ENCODE measurements around the gene XKR3. TPM values are rescaled to one million over a fixed set of nuclear protein-coding genes. Genes with fewer than 3 reads are reported as not detected.

Gene XKR3
- total and polyA plus RNA-seq, 2 experiments from 2014 or later: 0.33 to 0.98 TPM

GRCh38 chr22:16806401-16806800 is 18.8 kb downstream of the XKR3 start:
- Histone ChIP-seq H3K36me3 (replicated peaks; ENCODE audit: insufficient read depth, low read depth) (no peaks in the 10 kb centered on the region), H2AFZ (no peak overlapping the region), H3K27me3 (no peaks in the 10 kb centered on the region), H3K4me3 (no peak overlapping the region), H3K79me2 (no peaks in the 10 kb centered on the region), H3K27ac (no peak overlapping the region), H3K9me2 (replicated peaks; ENCODE audit: insufficient read depth) (no peaks in the 10 kb centered on the region), H3K9me3 (ENCODE audit: low read depth) (no peaks in the 10 kb centered on the region), H4K20me1 (ENCODE audit: insufficient read depth, poor library complexity, severe bottlenecking) (no peaks in the 10 kb centered on the region), H3K4me2 (no peak overlapping the region), H3K4me1 (ENCODE audit: insufficient read depth) (no peaks in the 10 kb centered on the region)
- 85% methylated on average over 5 of the region's 5 CpGs for WGBS (ENCODE audit: low lambda C conversion rate, missing lambda C conversion rate)
- TF ChIP-seq, protein P1, sequence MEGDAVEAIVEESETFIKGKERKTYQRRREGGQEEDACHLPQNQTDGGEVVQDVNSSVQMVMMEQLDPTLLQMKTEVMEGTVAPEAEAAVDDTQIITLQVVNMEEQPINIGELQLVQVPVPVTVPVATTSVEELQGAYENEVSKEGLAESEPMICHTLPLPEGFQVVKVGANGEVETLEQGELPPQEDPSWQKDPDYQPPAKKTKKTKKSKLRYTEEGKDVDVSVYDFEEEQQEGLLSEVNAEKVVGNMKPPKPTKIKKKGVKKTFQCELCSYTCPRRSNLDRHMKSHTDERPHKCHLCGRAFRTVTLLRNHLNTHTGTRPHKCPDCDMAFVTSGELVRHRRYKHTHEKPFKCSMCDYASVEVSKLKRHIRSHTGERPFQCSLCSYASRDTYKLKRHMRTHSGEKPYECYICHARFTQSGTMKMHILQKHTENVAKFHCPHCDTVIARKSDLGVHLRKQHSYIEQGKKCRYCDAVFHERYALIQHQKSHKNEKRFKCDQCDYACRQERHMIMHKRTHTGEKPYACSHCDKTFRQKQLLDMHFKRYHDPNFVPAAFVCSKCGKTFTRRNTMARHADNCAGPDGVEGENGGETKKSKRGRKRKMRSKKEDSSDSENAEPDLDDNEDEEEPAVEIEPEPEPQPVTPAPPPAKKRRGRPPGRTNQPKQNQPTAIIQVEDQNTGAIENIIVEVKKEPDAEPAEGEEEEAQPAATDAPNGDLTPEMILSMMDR (IDR thresholded peaks at IDR 0.05; ENCODE audit: poor library complexity): no peak
- TF ChIP-seq EZH2phosphoT487 (IDR thresholded peaks at IDR 0.05; ENCODE audit: low read depth, severe bottlenecking, unreplicated experiment) (no peak), EZH2 (IDR thresholded peaks at IDR 0.05; ENCODE audit: borderline replicate concordance) (no peak)
- DNase-seq (ENCODE audit: low spot score): no peak

GRCh38 chr22:16804882-16805281 is 20.3 kb downstream of the XKR3 start:
- H3K4me1 ChIP-seq (ENCODE audit: insufficient read depth): no peaks in the 10 kb centered on the region

GRCh38 chr22:16803255-16803917 is 21.8 kb downstream of the XKR3 start:
- H3K27ac ChIP-seq: no peak overlapping the region
- 84% methylated on average over 4 of the region's 4 CpGs for WGBS (ENCODE audit: low lambda C conversion rate, missing lambda C conversion rate)
- H3K79me2 ChIP-seq: no peaks in the 10 kb centered on the region
- H3K36me3 ChIP-seq (replicated peaks; ENCODE audit: insufficient read depth, low read depth): no peaks in the 10 kb centered on the region
- H3K4me1 ChIP-seq (ENCODE audit: insufficient read depth): no peaks in the 10 kb centered on the region
- TF ChIP-seq, protein P1 (IDR thresholded peaks at IDR 0.05; ENCODE audit: poor library complexity): no peak
- TF ChIP-seq EZH2phosphoT487 (IDR thresholded peaks at IDR 0.05; ENCODE audit: low read depth, severe bottlenecking, unreplicated experiment) (no peak), EZH2 (IDR thresholded peaks at IDR 0.05; ENCODE audit: borderline replicate concordance) (no peak)
- H3K9me3 ChIP-seq (ENCODE audit: low read depth): no peaks in the 10 kb centered on the region
- H3K4me3 ChIP-seq: no peak overlapping the region
- H3K4me2 ChIP-seq: no peak overlapping the region
- no peak overlapping the region for H2AFZ ChIP-seq
- H3K27me3 ChIP-seq: no peaks in the 10 kb centered on the region
- H4K20me1 ChIP-seq (ENCODE audit: insufficient read depth, poor library complexity, severe bottlenecking): no peaks in the 10 kb centered on the region
- no peaks in the 10 kb centered on the region for H3K9me2 ChIP-seq (replicated peaks; ENCODE audit: insufficient read depth)
- no peak for DNase-seq (ENCODE audit: low spot score)

More at GRCh38 chr22:16804882-16805281, 20.3 kb downstream of the XKR3 start:
- no peak overlapping the region for H3K27ac ChIP-seq
- H4K20me1 ChIP-seq (ENCODE audit: insufficient read depth, poor library complexity, severe bottlenecking): no peaks in the 10 kb centered on the region
- H3K79me2 ChIP-seq: no peaks in the 10 kb centered on the region
- no peaks in the 10 kb centered on the region for H3K27me3 ChIP-seq
- no peak for DNase-seq (ENCODE audit: low spot score)
- no peak overlapping the region for H3K4me3 ChIP-seq
- H2AFZ ChIP-seq: no peak overlapping the region
- no peak overlapping the region for H3K4me2 ChIP-seq
- TF ChIP-seq, protein P1 (IDR thresholded peaks at IDR 0.05; ENCODE audit: poor library complexity): no peak
- TF ChIP-seq EZH2 (IDR thresholded peaks at IDR 0.05; ENCODE audit: borderline replicate concordance): no peak
- no peak for TF ChIP-seq EZH2phosphoT487 (IDR thresholded peaks at IDR 0.05; ENCODE audit: low read depth, severe bottlenecking, unreplicated experiment)
- no peaks in the 10 kb centered on the region for H3K9me2 ChIP-seq (replicated peaks; ENCODE audit: insufficient read depth)
- no peaks in the 10 kb centered on the region for H3K9me3 ChIP-seq (ENCODE audit: low read depth)
- no peaks in the 10 kb centered on the region for H3K36me3 ChIP-seq (replicated peaks; ENCODE audit: insufficient read depth, low read depth)
- WGBS (ENCODE audit: low lambda C conversion rate, missing lambda C conversion rate): 76% methylated on average over 2 of the region's 2 CpGs
